Gastrocnemius medialis (tissue), 4 donors: ENCODE measurements around the gene IQCM.

ENCODE experiments used
- CTCF ChIP-seq, 5 experiments: fragments of 450-650 bp in 3 of 5; fragments of 200-600 bp in 2 of 5; sonication (generic) in 2 of 5; IDR thresholded peaks in 4 of 5; conservative IDR thresholded peaks in 1 of 5; 1 replicate in 4 of 5; 2 replicates in 1 of 5; pipeline ENCODE4 v1.5.1; 2016 to 2019; ENCODE audit warnings: antibody characterized with exemption in 5 of 5, mild to moderate bottlenecking in 3 of 5, moderate library complexity in 3 of 5
- POLR2A ChIP-seq, 2 donors: fragments of 450-650 bp; IDR thresholded peaks; one replicate each; pipeline ENCODE4 v1.6.1; 2017; ENCODE audit warnings: antibody characterized with exemption in 2 of 2, mild to moderate bottlenecking in 2 of 2, moderate library complexity in 2 of 2

DNA sequence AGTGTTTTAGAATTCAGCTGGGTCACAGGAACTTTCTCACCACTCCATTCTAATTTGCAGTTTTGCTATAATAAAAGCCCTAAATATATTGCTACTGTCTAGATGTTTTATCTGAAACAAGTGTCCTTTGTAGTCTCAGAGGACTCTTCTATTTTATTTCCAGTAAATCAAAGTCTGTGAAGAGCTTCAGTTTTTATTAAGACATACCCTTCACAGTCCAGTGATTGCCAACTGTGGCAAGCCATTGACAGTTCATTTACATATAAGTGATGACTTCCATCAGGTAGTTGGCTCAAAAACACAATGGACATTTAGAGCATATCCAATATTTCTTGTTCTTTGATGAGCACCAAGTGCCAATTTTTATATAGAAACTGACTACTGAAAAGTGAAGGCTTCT is 466.1 kb downstream of the IQCM start:
- TF ChIP-seq CTCF (IDR thresholded peaks at IDR 0.05 in 4 of 5, conservative IDR thresholded peaks at IDR 0.05 in 1 of 5), result no peak
- no peak for TF ChIP-seq POLR2A (IDR thresholded peaks at IDR 0.05)
